Caki2 (cell line): ENCODE data around the gene TLCD2. TPM values are rescaled to one million over a fixed set of nuclear protein-coding genes. Genes with fewer than 3 reads are reported as not detected.
A peak's percentile ranks its signal among the peaks of the same experiment; 100 is the strongest.

ENCODE experiments used
- DNase-seq: peaks from one replicate; pipeline ENCODE4 v3.0.0-alpha.2; 2015; ENCODE audit warnings: low read depth
- in situ Hi-C: cut with HindIII; loops from 2 replicates; pipeline ENCODE4 v1.10.0; 2016; ENCODE audit warnings: low sequenced_read_pairs, low pct_unique_long_range_greater_than_20kb, mixed read lengths
- total RNA-seq: library from RNA; depleted of rRNA; stranded (reverse); fragments of >200 nt; shearing (Covaris generic); gene quantifications from 2 replicates; pipeline ENCODE4 v1.2.3, GENCODE V29; 2014; ENCODE audit warnings: low replicate concordance

Gene TLCD2
- total RNA-seq, 1 experiment from 2014 or later: 1.0 TPM

GRCh38 chr17:1737531-1738291 lies 27.5 kb upstream of the TLCD2 start:
- DNase-seq: no peak
- in situ Hi-C loops: no loop called here

- in situ Hi-C loops: no loop called here
- peak; percentile 58 for DNase-seq
Observed at GRCh38 chr17:1736348-1737281, 26.4 kb upstream of the TLCD2 start.

- DNase-seq: no peak
- in situ Hi-C loops: no loop called here
Observed at GRCh38 chr17:1735834-1736347, 25.7 kb upstream of the TLCD2 start.

GRCh38 chr17:1735418-1735817 lies 25.2 kb upstream of the TLCD2 start:
- in situ Hi-C loops: no loop called here
- DNase-seq: no peak

- DNase-seq: no peak
- in situ Hi-C loops: no loop called here
Observed at GRCh38 chr17:1733759-1734158, 23.6 kb upstream of the TLCD2 start.

- in situ Hi-C loops: no loop called here
- DNase-seq: no peak
Observed at GRCh38 chr17:1732833-1733321, 22.7 kb upstream of the TLCD2 start.

- in situ Hi-C loops: no loop called here
- no peak for DNase-seq
Observed at GRCh38 chr17:1732241-1732832, 22.2 kb upstream of the TLCD2 start.

GRCh38 chr17:1731194-1731506 lies 21.0 kb upstream of the TLCD2 start:
- no peak for DNase-seq
- in situ Hi-C loops: no loop called here

GRCh38 chr17:1730326-1731193 lies 20.4 kb upstream of the TLCD2 start:
- in situ Hi-C loops: no loop called here
- peak; percentile 46 for DNase-seq

- no peak for DNase-seq
- in situ Hi-C loops: no loop called here
Observed at GRCh38 chr17:1729966-1730325, 19.8 kb upstream of the TLCD2 start.

- in situ Hi-C loops: no loop called here
Observed at GRCh38 chr17:1727876-1728630, 17.9 kb upstream of the TLCD2 start.

GRCh38 chr17:1727258-1727789 lies 17.1 kb upstream of the TLCD2 start:
- in situ Hi-C loops: no loop called here
- no peak for DNase-seq

More at GRCh38 chr17:1727876-1728630, 17.9 kb upstream of the TLCD2 start:
- DNase-seq: no peak

- no peak for DNase-seq
- in situ Hi-C loops: no loop called here
Observed at GRCh38 chr17:1726626-1727257, 16.6 kb upstream of the TLCD2 start.

- in situ Hi-C loops: no loop called here
- no peak for DNase-seq
Observed at GRCh38 chr17:1725642-1726511, 15.7 kb upstream of the TLCD2 start.

- DNase-seq: peak; percentile 7
- in situ Hi-C loops: no loop called here
Observed at GRCh38 chr17:1724869-1725641, 14.9 kb upstream of the TLCD2 start.
